ENCODE measurements around the gene CYP2A6.

CYP2A6 gene

GRCh38 chr19:40811478-40812341, 38.5 kb downstream of the CYP2A6 start:
- no peak for DNase-seq (ENCODE audit: low read depth)
- peak overlapping the region; percentile 17 for H3K4me3 ChIP-seq (ENCODE audit: low read length)
- TF ChIP-seq CTCF (IDR thresholded peaks at IDR 0.05; ENCODE audit: insufficient read depth, low read depth, low read length, missing control alignments) = no peak

- peak overlapping the region; percentile 50 for H3K4me3 ChIP-seq (ENCODE audit: low read length)
- peak; percentile 79 for DNase-seq (ENCODE audit: low read depth)
Measured at GRCh38 chr19:40810649-40811408, 39.4 kb downstream of the CYP2A6 start.

GRCh38 chr19:40810160-40810559, 40.1 kb downstream of the CYP2A6 start:
- H3K4me3 ChIP-seq (ENCODE audit: low read length) = no peak overlapping the region
- no peak for DNase-seq (ENCODE audit: low read depth)
- TF ChIP-seq CTCF (IDR thresholded peaks at IDR 0.05; ENCODE audit: insufficient read depth, low read depth, low read length, missing control alignments) = no peak

DNA sequence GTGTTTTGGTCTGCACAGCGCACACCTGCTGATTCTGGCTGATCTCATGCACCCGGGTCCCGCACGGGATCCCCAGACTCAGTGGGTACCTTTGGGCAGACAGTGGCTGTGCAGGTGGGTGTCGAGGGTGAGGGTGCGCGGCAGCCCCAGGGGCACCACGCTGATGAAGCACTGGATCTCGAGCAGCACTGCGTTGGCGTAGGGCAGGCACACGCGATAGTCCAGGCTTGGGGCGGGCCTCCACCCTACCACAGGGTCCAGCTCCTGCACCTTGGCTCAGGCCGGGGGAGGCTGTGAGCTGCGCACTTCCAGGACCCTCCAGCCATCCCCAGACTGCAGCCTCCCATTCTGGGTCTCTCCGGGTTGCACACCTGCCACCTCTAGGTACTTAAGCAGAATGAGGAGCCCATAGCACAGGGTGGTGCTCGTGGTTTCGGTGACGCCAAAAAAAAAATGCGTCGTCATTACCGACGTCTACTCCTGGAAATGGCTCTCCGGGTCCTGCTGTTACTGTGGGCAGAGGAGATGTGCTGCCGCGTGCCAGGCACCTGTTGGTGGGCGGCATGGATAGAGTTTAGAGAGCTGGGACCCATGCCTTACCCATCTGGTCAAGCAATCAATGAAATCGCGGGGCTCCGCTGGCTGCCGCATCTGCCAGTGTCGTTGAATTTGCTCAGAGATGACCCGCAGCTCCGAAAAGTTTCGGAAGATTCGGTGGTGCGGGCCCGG, 40.7 kb downstream of the CYP2A6 start:
- no peak for TF ChIP-seq CTCF (IDR thresholded peaks at IDR 0.05; ENCODE audit: insufficient read depth, low read depth, low read length, missing control alignments)
- H3K4me3 ChIP-seq (ENCODE audit: low read length) = no peak overlapping the region
- DNase-seq (ENCODE audit: low read depth) = no peak

DNA sequence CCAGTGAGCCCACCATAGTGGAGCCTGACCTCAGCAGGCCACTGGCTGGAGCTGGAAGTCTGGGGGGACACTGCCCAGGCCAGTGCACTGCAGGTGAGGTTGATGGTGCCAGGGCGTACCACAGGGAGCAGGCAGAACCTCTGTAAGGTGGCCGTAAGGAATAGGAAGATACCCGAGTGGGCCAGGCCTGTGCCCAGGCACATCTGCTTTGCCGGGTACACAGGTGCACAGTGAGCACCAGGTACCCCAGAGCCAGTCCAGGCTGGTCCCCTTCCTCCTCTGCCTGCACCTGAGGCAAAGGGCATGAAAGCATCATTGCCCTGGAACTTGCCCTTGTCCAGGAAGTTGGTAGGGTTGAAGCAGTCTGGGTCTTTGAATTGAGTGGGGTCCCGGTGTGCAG, 41.8 kb downstream of the CYP2A6 start:
- H3K4me3 ChIP-seq (ENCODE audit: low read length) = no peak overlapping the region
- no peak for DNase-seq (ENCODE audit: low read depth)
- TF ChIP-seq CTCF (IDR thresholded peaks at IDR 0.05; ENCODE audit: insufficient read depth, low read depth, low read length, missing control alignments) = no peak

DNA sequence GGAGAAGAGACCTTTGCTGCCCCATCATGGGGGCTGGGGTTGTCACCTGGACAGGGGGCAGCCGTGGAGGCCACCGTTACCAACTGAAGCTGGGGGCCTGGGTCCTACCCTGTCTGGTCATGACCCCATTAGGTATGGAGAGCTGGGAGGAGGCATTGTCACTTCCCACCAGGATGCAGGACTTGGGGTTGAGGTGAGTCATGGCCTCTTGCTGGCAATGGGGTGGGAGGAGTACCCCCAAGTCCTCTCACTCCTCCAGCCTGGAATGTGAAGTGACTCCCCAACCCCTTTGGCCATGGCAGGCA, 42.3 kb downstream of the CYP2A6 start:
- DNase-seq (ENCODE audit: low read depth) = no peak
- no peak overlapping the region for H3K4me3 ChIP-seq (ENCODE audit: low read length)
- TF ChIP-seq CTCF (IDR thresholded peaks at IDR 0.05; ENCODE audit: insufficient read depth, low read depth, low read length, missing control alignments) = no peak

Measured in epithelial cell of esophagus (primary cell).